ENCODE measurements around the gene MBOAT1.

Gene MBOAT1

GRCh38 chr6:20233007-20233730 lies 20.9 kb upstream of the MBOAT1 start:
- DNase-seq = no peak

GRCh38 chr6:20232188-20232587 lies 19.9 kb upstream of the MBOAT1 start:
- no peak for DNase-seq

- DNase-seq = no peak
Observed at GRCh38 chr6:20230401-20231119, 18.3 kb upstream of the MBOAT1 start.

- no peak for DNase-seq
Observed at GRCh38 chr6:20229881-20230280, 17.6 kb upstream of the MBOAT1 start.

GRCh38 chr6:20227350-20227749 lies 15.1 kb upstream of the MBOAT1 start:
- no peak for DNase-seq

- no peak for DNase-seq
Observed at GRCh38 chr6:20223141-20223540, 10.9 kb upstream of the MBOAT1 start.

GRCh38 chr6:20221421-20221820 lies 9.2 kb upstream of the MBOAT1 start:
- no peak for DNase-seq

GRCh38 chr6:20220359-20220758 lies 8.1 kb upstream of the MBOAT1 start:
- no peak for DNase-seq

- DNase-seq = no peak
Observed at GRCh38 chr6:20217891-20218290, 5.6 kb upstream of the MBOAT1 start.

- DNase-seq = no peak
Observed at GRCh38 chr6:20217324-20217855, 5.1 kb upstream of the MBOAT1 start.

GRCh38 chr6:20215310-20215709 lies 3.0 kb upstream of the MBOAT1 start:
- no peak for DNase-seq

GRCh38 chr6:20213271-20213798 lies 1.1 kb upstream of the MBOAT1 start:
- DNase-seq = no peak

- DNase-seq = no peak
Observed at GRCh38 chr6:20211941-20212391, 303 bp downstream of the MBOAT1 start.

GRCh38 chr6:20211037-20211940 lies 980 bp downstream of the MBOAT1 start:
- DNase-seq = no peak

GRCh38 chr6:20210158-20210557 lies 2.1 kb downstream of the MBOAT1 start:
- no peak for DNase-seq

GRCh38 chr6:20208687-20209378 lies 3.4 kb downstream of the MBOAT1 start:
- DNase-seq = no peak

- DNase-seq = no peak
Observed at GRCh38 chr6:20207088-20207418, 5.2 kb downstream of the MBOAT1 start.

- no peak for DNase-seq
Observed at GRCh38 chr6:20205722-20206161, 6.5 kb downstream of the MBOAT1 start.

- no peak for DNase-seq
Observed at GRCh38 chr6:20204512-20204894, 7.8 kb downstream of the MBOAT1 start.

- DNase-seq = no peak
Observed at GRCh38 chr6:20203561-20204511, 8.4 kb downstream of the MBOAT1 start.

GRCh38 chr6:20202699-20203302 lies 9.5 kb downstream of the MBOAT1 start:
- no peak for DNase-seq
